Trophoblast cell (in vitro differentiated cells and primary cell): ENCODE data around the gene TUBA1B.
"Not testable (repeated sequence)": the region's sequence is repeated elsewhere in the genome, so short reads cannot be mapped to it uniquely, and the experiment has no call there.

ENCODE experiments used
- DNase-seq, 2 donors: peaks; one replicate each; pipeline ENCODE4 v3.0.0-alpha.2; 2016
- H2AFZ ChIP-seq: 2 replicates; pipeline ENCODE4 v1.6.1; 2013; ENCODE audit warnings: low read length, moderate library complexity, mild to moderate bottlenecking; ENCODE audit not compliant: insufficient read depth, poor library complexity
- H2AK5ac ChIP-seq: 2 replicates; pipeline ENCODE4 v1.6.1; 2013; ENCODE audit warnings: mild to moderate bottlenecking, low read length
- H2BK120ac ChIP-seq: 2 replicates; pipeline ENCODE4 v1.6.1; 2013; ENCODE audit warnings: low read length, mild to moderate bottlenecking, moderate library complexity; ENCODE audit not compliant: insufficient read depth, poor library complexity
- H2BK12ac ChIP-seq: 2 replicates; pipeline ENCODE4 v1.6.1; 2013; ENCODE audit warnings: mild to moderate bottlenecking, low read length, moderate library complexity
- H2BK5ac ChIP-seq: 2 replicates; pipeline ENCODE4 v1.6.1; 2013; ENCODE audit warnings: low read length, low read depth, moderate library complexity, mild to moderate bottlenecking; ENCODE audit not compliant: poor library complexity
- H3K14ac ChIP-seq: 2 replicates; pipeline ENCODE4 v1.6.1; 2013; ENCODE audit warnings: mild to moderate bottlenecking, low read length
- H3K18ac ChIP-seq: 2 replicates; pipeline ENCODE4 v1.6.1; 2013; ENCODE audit warnings: mild to moderate bottlenecking, low read length
- H3K23ac ChIP-seq: 2 replicates; pipeline ENCODE4 v1.6.1; 2013; ENCODE audit warnings: low read length
- H3K27ac ChIP-seq: 2 replicates; pipeline ENCODE4 v1.5.1; 2013; ENCODE audit warnings: low read depth, mild to moderate bottlenecking, inconsistent platforms, low read length, moderate library complexity
- H3K27me3 ChIP-seq: 2 replicates; pipeline ENCODE4 v1.6.1; 2013; ENCODE audit warnings: inconsistent platforms, mild to moderate bottlenecking, low read length, moderate library complexity; ENCODE audit not compliant: insufficient read depth
- H3K36me3 ChIP-seq, 2 experiments: 1 replicate in 1 of 2; 2 replicates in 1 of 2; pipeline ENCODE4 v1.6.1; 2013; ENCODE audit warnings: low read length in 2 of 2, mild to moderate bottlenecking in 2 of 2, moderate library complexity in 1 of 2; ENCODE audit not compliant: insufficient read depth in 2 of 2, control insufficient read depth in 1 of 2
- H3K4ac ChIP-seq: 2 replicates; pipeline ENCODE4 v1.6.1; 2013; ENCODE audit warnings: low read depth, mild to moderate bottlenecking, low read length, moderate library complexity
- H3K4me1 ChIP-seq, 2 experiments: 1 replicate in 1 of 2; 2 replicates in 1 of 2; pipeline ENCODE4 v1.6.1; 2013; ENCODE audit warnings: low read length in 2 of 2, mild to moderate bottlenecking in 2 of 2, moderate library complexity in 1 of 2; ENCODE audit not compliant: insufficient read depth in 2 of 2, control insufficient read depth in 1 of 2
- H3K4me2 ChIP-seq: 2 replicates; pipeline ENCODE4 v1.6.1; 2013; ENCODE audit warnings: inconsistent platforms, mild to moderate bottlenecking, low read length, moderate library complexity
- H3K4me3 ChIP-seq: 2 replicates; pipeline ENCODE4 v1.5.1; 2013; ENCODE audit warnings: mild to moderate bottlenecking, low read depth, low read length, inconsistent platforms
- H3K79me1 ChIP-seq: one replicate; pipeline ENCODE4 v1.6.1; 2013; ENCODE audit warnings: low read length
- H3K79me2 ChIP-seq: 2 replicates; pipeline ENCODE4 v1.6.1; 2013; ENCODE audit warnings: low read length, mild to moderate bottlenecking; ENCODE audit not compliant: control insufficient read depth, insufficient read depth, poor library complexity
- H3K9ac ChIP-seq: 2 replicates; pipeline ENCODE4 v1.6.1; 2013; ENCODE audit warnings: mild to moderate bottlenecking, low read length
- H3K9me3 ChIP-seq: 2 replicates; pipeline ENCODE4 v1.6.1; 2013; ENCODE audit warnings: low read depth, mild to moderate bottlenecking, control low read depth, inconsistent platforms, low read length; ENCODE audit not compliant: insufficient read depth
- H4K12ac ChIP-seq: 2 replicates; pipeline ENCODE4 v1.6.1; 2013; ENCODE audit warnings: low read depth, mild to moderate bottlenecking, low read length, moderate library complexity
- H4K8ac ChIP-seq: 2 replicates; pipeline ENCODE4 v1.6.1; 2013; ENCODE audit warnings: low read depth, mild to moderate bottlenecking, low read length, moderate library complexity
- H4K91ac ChIP-seq: one replicate; pipeline ENCODE4 v1.6.1; 2013; ENCODE audit warnings: low read depth, mild to moderate bottlenecking, low read length, moderate library complexity
- WGBS: extraction: QIAGEN DNeasy Blood & Tissue Kit; methylation state at CpG from one replicate; pipeline ENCODE4 v1.1.7; 2013; ENCODE audit warnings: missing lambda C conversion rate; ENCODE audit not compliant: insufficient read length, insufficient coverage; ENCODE audit errors: extremely low coverage; 5-methylcytosine and 5-hydroxymethylcytosine counted together

The TUBA1B gene

DNA sequence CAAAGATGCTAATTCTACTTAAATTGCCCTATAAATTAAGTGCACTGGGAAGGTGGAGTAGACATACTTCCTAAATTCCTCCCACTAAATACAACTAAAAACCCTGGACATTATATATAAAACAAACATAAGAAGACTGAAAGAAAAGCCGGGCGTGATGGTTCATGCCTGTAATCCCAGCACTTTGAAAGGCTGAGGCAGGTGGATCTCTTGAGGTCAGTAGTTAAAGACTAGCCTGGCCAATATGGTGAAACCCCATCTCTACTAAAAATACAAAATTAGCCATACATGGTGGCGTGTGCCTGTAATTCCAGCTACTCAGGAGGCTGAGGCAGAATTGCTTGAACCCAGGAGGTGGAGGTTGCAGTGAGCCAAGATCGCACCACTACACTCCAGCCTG is 30.7 kb upstream of the TUBA1B start:
- H3K9ac ChIP-seq, H2AK5ac ChIP-seq, H2BK5ac ChIP-seq, H3K79me1 ChIP-seq, H3K79me2 ChIP-seq, H3K4me2 ChIP-seq, H3K36me3 ChIP-seq, H4K12ac ChIP-seq, H4K91ac ChIP-seq, H3K23ac ChIP-seq, H4K8ac ChIP-seq, H3K9me3 ChIP-seq, H3K27me3 ChIP-seq, H3K18ac ChIP-seq, H3K27ac ChIP-seq, H2BK12ac ChIP-seq, DNase-seq, H2BK120ac ChIP-seq, H3K4me1 ChIP-seq, H3K14ac ChIP-seq, H3K4me3 ChIP-seq, H2AFZ ChIP-seq, H3K4ac ChIP-seq: not testable (repeated sequence)
- WGBS: no CpG with 5 or more reads among the region's 4 CpGs

DNA sequence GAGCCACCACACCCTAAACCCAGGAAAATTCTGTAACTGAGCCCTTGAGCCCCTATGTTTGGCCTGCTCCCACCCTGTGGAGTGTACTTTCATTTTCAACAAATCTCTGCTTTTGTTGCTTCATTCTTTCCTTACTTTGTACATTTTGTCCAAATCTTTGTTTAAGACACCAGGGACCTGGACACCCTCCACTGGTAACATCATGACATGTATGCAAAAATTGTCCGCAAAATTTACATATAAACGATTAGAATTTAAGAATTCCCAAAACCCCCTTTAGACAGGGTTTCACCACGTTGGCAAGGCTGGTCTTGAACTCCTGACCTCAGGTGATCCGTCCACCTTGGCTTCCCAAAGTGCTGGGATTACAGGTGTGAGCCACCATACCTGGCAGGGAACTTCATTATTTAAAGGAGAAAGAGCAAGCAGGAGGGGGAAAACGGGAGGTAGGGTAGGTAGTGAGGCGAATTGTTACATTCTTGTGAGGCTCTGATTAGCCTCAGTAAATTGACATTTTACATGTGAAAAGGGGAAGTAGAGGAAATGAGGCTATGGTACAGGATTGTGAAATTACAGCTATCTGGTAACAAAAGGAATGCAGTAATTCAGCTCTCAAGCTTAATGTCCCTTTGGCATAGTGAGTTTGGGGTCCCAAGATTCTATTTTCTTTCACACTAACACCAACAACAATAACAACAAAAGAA is 30.0 kb upstream of the TUBA1B start:
- Histone ChIP-seq H3K36me3 (no peaks in the 10 kb centered on the region), H3K23ac (no peak overlapping the region), H3K4me1 (no peaks in the 10 kb centered on the region), H3K4ac (no peak overlapping the region), H3K9me3 (no peaks in the 10 kb centered on the region), H2BK12ac (no peak overlapping the region), H4K91ac (no peak overlapping the region), H3K27ac (no peak overlapping the region), H4K8ac (no peak overlapping the region), H4K12ac (no peak overlapping the region), H3K9ac (no peak overlapping the region), H3K4me3 (no peak overlapping the region), H3K18ac (no peak overlapping the region), H3K79me2 (no peaks in the 10 kb centered on the region), H2BK120ac (no peak overlapping the region), H3K14ac (no peak overlapping the region), H2BK5ac (no peak overlapping the region), H3K27me3 (no peaks in the 10 kb centered on the region), H2AFZ (no peak overlapping the region), H2AK5ac (no peak overlapping the region), H3K4me2 (no peak overlapping the region), H3K79me1 (no peaks in the 10 kb centered on the region)
- WGBS: no CpG with 5 or more reads among the region's 6 CpGs
- peak in 1 of 2 donors; percentile 1 for DNase-seq

DNA sequence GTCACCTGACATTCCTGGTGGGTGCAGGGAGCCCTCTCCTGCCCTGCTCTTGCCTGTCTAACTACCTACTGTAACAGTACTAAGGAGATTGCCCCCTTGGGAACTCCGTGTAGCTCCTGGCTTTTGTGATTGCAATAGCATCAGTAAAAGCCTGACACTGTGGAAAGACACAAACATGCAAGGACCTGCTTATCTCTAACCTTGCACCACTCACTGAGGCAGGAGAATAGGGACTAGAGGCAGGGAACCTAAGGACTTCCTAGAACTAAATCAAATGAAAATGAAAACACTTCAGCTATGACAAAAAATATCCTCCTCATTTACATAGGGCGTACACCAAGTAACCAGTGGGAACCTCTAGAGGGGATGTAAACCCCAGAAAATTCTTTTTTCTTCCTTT is 29.2 kb upstream of the TUBA1B start:
- DNase-seq: no peak
- Histone ChIP-seq H4K8ac (no peak overlapping the region), H4K91ac (no peak overlapping the region), H2AK5ac (no peak overlapping the region), H2BK12ac (no peak overlapping the region), H3K27me3 (no peaks in the 10 kb centered on the region), H3K79me1 (no peaks in the 10 kb centered on the region), H3K23ac (no peak overlapping the region), H3K79me2 (no peaks in the 10 kb centered on the region), H3K4ac (no peak overlapping the region), H3K18ac (no peak overlapping the region), H3K27ac (no peak overlapping the region), H3K4me3 (no peak overlapping the region), H3K14ac (no peak overlapping the region), H3K9ac (no peak overlapping the region), H2BK5ac (no peak overlapping the region), H2BK120ac (no peak overlapping the region), H3K4me2 (no peak overlapping the region), H3K36me3 (no peaks in the 10 kb centered on the region), H3K9me3 (no peaks in the 10 kb centered on the region), H3K4me1 (no peaks in the 10 kb centered on the region), H2AFZ (no peak overlapping the region), H4K12ac (no peak overlapping the region)
- WGBS: no CpG with 5 or more reads among the region's 2 CpGs

DNA sequence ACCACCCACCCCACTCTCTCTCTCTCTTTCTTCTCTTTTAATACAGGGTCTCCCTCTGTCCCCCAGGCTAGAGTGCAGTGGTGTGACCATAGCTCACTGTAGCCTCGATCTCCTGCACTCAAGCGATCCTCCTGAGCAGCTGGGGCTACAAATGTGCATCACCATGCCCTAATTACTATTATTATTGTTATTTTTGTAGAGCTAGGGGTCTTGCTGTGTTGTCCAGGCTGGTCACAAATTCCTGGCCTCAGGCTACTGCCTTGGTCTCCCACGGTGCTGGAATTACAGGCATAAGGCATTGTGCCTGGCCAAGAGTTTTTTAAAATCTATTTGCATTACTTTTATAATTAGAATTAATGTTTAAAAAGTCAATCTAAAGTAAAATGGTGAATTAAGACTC is 23.0 kb upstream of the TUBA1B start:
- H3K4me3 ChIP-seq: no peak overlapping the region
- no peak overlapping the region for H3K27ac ChIP-seq
- no peaks in the 10 kb centered on the region for H3K36me3 ChIP-seq
- no peaks in the 10 kb centered on the region for H3K79me1 ChIP-seq
- H3K23ac ChIP-seq: no peak overlapping the region
- H3K14ac ChIP-seq: no peak overlapping the region
- no peak overlapping the region for H2BK5ac ChIP-seq
- no peak overlapping the region for H2AK5ac ChIP-seq
- no peak for DNase-seq
- H2AFZ ChIP-seq: no peak overlapping the region
- no peak overlapping the region for H3K18ac ChIP-seq
- no peak overlapping the region for H4K8ac ChIP-seq
- no peak overlapping the region for H3K4me2 ChIP-seq
- H4K12ac ChIP-seq: no peak overlapping the region
- no peaks in the 10 kb centered on the region for H3K4me1 ChIP-seq
- H3K4ac ChIP-seq: no peak overlapping the region
- H3K27me3 ChIP-seq: no peaks in the 10 kb centered on the region
- no peak overlapping the region for H4K91ac ChIP-seq
- H3K79me2 ChIP-seq: no peaks in the 10 kb centered on the region
- H2BK12ac ChIP-seq: no peak overlapping the region
- no CpG with 5 or more reads among the region's 3 CpGs for WGBS
- no peaks in the 10 kb centered on the region for H3K9me3 ChIP-seq
- H2BK120ac ChIP-seq: no peak overlapping the region
- H3K9ac ChIP-seq: no peak overlapping the region
